Left renal pelvis (tissue), 4 donors: ENCODE data around the gene LDLRAP1. TPM values are rescaled to one million over a fixed set of nuclear protein-coding genes. Genes with fewer than 3 reads are reported as not detected.
"Not testable (repeated sequence)": the region's sequence is repeated elsewhere in the genome, so short reads cannot be mapped to it uniquely, and the experiment has no call there.

Experiments used
- DNase-seq, 4 donors: peaks; one replicate each; pipeline ENCODE4 v3.0.0-alpha.2; 2013; ENCODE audit warnings: low read depth in 4 of 4, low spot score in 3 of 4
- polyA plus RNA-seq, 4 donors: library from polyadenylated mRNA; unstranded; fragments of 120-200 nt; gene quantifications; one replicate each; pipeline ENCODE4 v1.2.1, GENCODE V29; 2013; ENCODE audit not compliant: insufficient read length in 4 of 4

Gene LDLRAP1
- polyA plus RNA-seq, 4 donors: 11.5 to 15.0 (median 11.7) TPM

- no peak for DNase-seq
Observed at GRCh38 chr1:25572708-25573590, 29.5 kb downstream of the LDLRAP1 start.

- no peak for DNase-seq
Observed at GRCh38 chr1:25573591-25573930, 30.2 kb downstream of the LDLRAP1 start.

GRCh38 chr1:25573961-25574360, 30.6 kb downstream of the LDLRAP1 start:
- DNase-seq: no peak

- no peak for DNase-seq
Observed at GRCh38 chr1:25575191-25575590, 31.8 kb downstream of the LDLRAP1 start.

- DNase-seq: no peak
Observed at GRCh38 chr1:25576459-25577133, 33.2 kb downstream of the LDLRAP1 start.

- no peak for DNase-seq
Observed at GRCh38 chr1:25577134-25577920, 33.9 kb downstream of the LDLRAP1 start.

GRCh38 chr1:25579292-25580252, 36.2 kb downstream of the LDLRAP1 start:
- no peak for DNase-seq

GRCh38 chr1:25580927-25581326, 37.5 kb downstream of the LDLRAP1 start:
- DNase-seq: no peak

GRCh38 chr1:25581764-25582163, 38.4 kb downstream of the LDLRAP1 start:
- DNase-seq: no peak

GRCh38 chr1:25583519-25584370, 40.3 kb downstream of the LDLRAP1 start:
- no peak for DNase-seq

- DNase-seq: no peak
Observed at GRCh38 chr1:25586181-25586588, 42.8 kb downstream of the LDLRAP1 start.

- DNase-seq: no peak
Observed at GRCh38 chr1:25587290-25587689, 43.9 kb downstream of the LDLRAP1 start.

- not testable (repeated sequence) for DNase-seq
Observed at GRCh38 chr1:25588224-25588623, 44.8 kb downstream of the LDLRAP1 start.

GRCh38 chr1:25588786-25589185, 45.4 kb downstream of the LDLRAP1 start:
- DNase-seq: not testable (repeated sequence)

- DNase-seq: no peak
Observed at GRCh38 chr1:25590096-25590824, 46.9 kb downstream of the LDLRAP1 start.

- DNase-seq: no peak
Observed at GRCh38 chr1:25593861-25594260, 50.5 kb downstream of the LDLRAP1 start.

- DNase-seq: no peak
Observed at GRCh38 chr1:25594971-25595370, 51.6 kb downstream of the LDLRAP1 start.

GRCh38 chr1:25596641-25597040, 53.2 kb downstream of the LDLRAP1 start:
- DNase-seq: not testable (repeated sequence)
